ENCODE results near the gene C2orf49.

C2orf49 gene

DNA sequence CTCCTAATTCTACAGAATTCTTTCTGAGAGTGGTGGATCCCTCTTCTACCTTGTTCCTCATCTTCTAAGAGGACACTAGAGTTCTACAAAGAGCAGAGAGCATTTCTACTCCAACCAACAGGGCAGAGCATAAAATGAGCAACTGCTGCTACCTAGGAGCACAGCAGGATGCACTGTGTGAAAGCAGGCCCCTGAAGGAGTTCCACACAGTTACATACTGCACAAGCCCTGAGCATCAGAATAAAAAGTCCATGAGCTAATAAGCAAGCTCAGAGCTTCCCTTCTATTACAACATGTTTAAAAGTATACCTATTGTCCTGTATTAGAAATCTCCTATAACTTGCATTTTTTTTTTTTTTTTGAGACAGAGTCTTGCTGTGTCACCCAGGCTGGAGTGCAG lies 53.1 kb downstream of the C2orf49 start:
- Mint-ChIP-seq H3K4me1 (no peaks in the 10 kb centered on the region), H3K36me3 (no peaks in the 10 kb centered on the region), H3K9me3 (no peaks in the 10 kb centered on the region), H3K4me3 (no peak overlapping the region), H3K27ac (no peak overlapping the region), H3K27me3 (peaks cover 7% of the 10 kb centered on the region)
- CTCF ChIA-PET: no interaction called here
- no peak for DNase-seq

DNA sequence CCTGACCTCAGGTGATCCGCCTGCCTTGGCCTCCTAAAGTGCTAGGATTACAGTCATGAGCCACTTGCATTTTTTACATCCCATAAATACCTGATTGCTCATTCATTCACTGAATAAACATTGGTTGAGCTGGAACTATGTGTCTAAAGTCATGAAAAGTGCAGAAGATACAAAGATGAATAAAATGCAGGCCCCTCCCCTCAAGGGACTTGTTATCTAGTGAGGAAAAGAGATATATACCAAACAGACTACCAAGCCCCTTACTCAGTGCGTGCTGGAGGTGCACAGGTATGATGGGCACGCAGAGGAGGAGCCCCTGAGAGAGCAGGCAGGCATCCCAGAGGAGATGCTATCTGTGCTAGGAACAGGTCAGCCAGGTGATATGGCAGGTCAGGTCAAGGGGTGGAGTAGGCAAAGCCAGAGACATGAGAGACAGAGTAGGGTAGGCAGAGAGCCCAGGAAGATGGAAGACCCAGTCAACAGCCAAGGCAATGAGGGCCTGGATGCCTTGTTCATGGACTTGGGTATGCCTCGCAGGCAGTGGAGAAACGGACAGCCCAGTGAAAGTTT lies 53.8 kb downstream of the C2orf49 start:
- H3K4me1 Mint-ChIP-seq: no peaks in the 10 kb centered on the region
- no peak overlapping the region for H3K4me3 Mint-ChIP-seq
- DNase-seq: no peak
- CTCF ChIA-PET: no interaction called here
- H3K27ac Mint-ChIP-seq: no peak overlapping the region
- no peaks in the 10 kb centered on the region for H3K36me3 Mint-ChIP-seq
- no peaks in the 10 kb centered on the region for H3K9me3 Mint-ChIP-seq
- peaks cover 14% of the 10 kb centered on the region for H3K27me3 Mint-ChIP-seq

DNA sequence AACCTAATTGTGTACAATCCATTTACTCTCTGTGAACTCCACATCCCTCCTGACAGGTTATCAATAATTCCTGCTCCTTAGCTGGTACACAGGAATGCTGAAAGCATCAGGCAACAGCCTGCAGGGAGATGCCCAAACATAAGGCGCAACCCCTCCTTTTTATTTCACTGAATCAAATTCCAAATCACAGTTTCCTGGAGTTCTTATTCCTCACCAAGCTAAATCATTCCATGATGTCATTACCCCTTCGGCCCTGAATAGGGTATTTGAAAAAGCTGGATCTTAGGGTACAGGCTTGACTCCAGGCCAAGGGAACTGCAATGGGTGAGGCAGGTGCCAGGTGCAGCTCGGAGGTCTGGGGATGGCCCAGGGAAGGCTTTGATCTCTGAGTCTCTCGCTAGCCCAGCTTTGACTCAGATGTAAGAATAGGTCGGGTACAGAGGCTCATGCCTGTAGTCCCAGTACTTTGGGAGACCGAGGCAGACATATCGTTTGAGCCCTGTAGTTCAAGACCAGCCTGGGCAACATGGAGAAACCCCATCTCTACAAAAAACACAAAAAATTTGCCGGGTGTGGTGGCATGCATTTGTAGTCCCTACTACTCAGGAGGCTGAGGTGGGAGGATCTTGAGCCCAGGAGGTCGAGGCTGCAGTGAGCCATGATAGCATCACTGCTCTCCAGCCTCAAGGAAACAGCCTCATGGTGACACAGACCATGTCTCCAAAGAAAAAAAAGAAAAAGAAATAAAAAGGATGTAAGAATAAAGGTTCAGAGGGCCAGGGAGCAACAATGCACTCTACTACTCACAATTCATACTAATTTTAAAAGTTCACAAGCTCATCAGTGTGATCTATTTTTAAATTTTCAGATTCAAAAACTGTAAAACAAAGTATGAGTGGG lies 54.7 kb downstream of the C2orf49 start:
- no peaks in the 10 kb centered on the region for H3K36me3 Mint-ChIP-seq
- CTCF ChIA-PET: no interaction called here
- no peaks in the 10 kb centered on the region for H3K4me1 Mint-ChIP-seq
- H3K27ac Mint-ChIP-seq: no peak overlapping the region
- H3K4me3 Mint-ChIP-seq: no peak overlapping the region
- no peak for DNase-seq
- peaks cover 15% of the 10 kb centered on the region for H3K27me3 Mint-ChIP-seq
- no peaks in the 10 kb centered on the region for H3K9me3 Mint-ChIP-seq

DNA sequence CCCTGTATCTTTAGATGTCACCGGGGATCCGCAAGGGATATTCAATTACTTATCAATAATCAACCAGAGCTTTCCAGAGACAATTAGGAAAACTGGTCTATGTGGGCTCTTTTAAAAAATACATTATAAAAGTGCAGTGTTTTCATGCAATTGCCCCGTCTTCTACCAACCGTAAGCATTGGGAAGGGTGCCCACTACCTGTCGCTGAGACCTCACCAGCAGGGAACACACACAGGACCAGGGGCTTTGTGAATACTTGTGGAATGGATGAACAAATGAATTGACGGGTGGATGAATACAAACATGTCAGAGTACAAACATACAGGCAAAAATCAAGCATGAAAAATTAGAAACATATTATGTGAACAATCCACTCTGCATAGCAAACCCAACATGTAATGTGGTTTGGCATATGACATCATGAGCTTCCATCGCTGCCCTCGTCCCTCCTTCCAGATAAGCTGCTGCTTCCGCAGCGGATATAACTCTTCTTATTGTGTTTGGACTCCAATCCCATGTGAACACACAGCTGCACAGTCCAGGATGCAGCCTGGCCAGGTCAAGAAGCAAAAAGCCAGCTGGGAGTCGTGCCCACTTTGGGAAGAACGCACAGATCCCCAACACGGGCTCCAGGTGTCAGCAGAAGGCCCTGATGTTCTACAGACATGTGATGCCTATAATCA lies 56.2 kb downstream of the C2orf49 start:
- Mint-ChIP-seq H3K27me3 (peaks cover 28% of the 10 kb centered on the region), H3K36me3 (no peaks in the 10 kb centered on the region), H3K27ac (no peak overlapping the region), H3K4me1 (peaks cover 4% of the 10 kb centered on the region), H3K9me3 (no peaks in the 10 kb centered on the region), H3K4me3 (no peak overlapping the region)
- no peak for DNase-seq
- CTCF ChIA-PET: no interaction called here

DNA sequence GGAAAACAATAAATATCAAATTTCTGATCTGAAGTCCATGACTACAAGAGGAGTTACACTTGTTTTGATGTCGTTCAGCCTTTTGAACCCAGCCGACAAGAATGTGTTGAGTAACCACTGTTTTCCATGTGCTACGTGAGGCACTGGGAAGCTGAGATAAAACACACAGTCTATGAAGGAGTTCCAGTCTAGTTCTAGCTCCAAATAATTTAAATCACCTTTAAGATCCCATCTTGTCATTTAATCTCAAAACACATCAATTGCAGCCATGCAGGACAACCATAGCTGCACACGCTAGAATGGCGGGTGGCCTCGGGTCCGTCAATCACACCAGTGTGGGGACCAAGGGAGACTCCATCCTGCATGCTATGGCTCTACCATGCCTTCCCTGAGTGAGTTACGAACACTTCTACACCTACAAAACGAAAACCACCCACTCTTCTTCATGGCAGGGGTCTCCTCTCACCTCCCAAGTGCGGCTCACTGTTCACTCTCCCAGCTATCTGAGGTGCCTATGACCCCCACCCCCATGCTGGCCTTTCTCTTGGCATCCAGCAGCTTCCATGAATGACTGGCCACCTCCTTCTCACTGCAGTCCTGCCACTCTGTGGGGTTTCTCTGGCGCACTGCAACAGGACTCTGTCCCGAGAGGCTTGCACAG lies 57.7 kb downstream of the C2orf49 start:
- Mint-ChIP-seq H3K4me3 (no peak overlapping the region), H3K27ac (no peak overlapping the region), H3K27me3 (peaks cover 43% of the 10 kb centered on the region), H3K9me3 (no peaks in the 10 kb centered on the region), H3K4me1 (peaks cover 11% of the 10 kb centered on the region), H3K36me3 (no peaks in the 10 kb centered on the region)
- DNase-seq: no peak
- CTCF ChIA-PET: interaction anchor here (0.5 kb wide), 1 partner anchor 152 kb away, joined by 3 read pairs; no protein-coding TSS in a partner anchor

DNA sequence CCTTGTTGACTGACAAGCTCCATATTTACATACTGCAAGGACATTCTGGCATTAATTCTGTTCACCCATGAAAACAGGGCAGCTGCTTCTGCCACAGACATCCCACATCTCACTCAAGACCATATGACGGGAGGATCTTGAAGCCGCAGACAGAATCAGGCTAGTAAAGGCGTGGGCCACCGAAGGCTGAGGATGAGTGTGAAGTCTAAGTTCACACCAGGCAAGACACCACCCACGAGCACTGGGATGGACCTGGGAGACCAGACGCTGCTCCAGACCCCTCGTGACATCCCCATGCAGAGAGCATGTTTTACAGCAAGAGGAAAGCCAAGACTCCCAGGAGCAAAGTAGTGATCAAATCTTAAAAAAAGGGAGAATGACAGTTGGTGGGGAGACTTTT lies 58.4 kb downstream of the C2orf49 start:
- no peak overlapping the region for H3K4me3 Mint-ChIP-seq
- peaks cover 11% of the 10 kb centered on the region for H3K4me1 Mint-ChIP-seq
- DNase-seq: no peak
- H3K9me3 Mint-ChIP-seq: no peaks in the 10 kb centered on the region
- no peak overlapping the region for H3K27ac Mint-ChIP-seq
- no peaks in the 10 kb centered on the region for H3K36me3 Mint-ChIP-seq
- H3K27me3 Mint-ChIP-seq: peaks cover 46% of the 10 kb centered on the region
- CTCF ChIA-PET: interaction anchor here (0.5 to 1.2 kb wide), 2 partner anchors 12 to 152 kb away, joined by 3 read pairs; no protein-coding TSS in a partner anchor

DNA sequence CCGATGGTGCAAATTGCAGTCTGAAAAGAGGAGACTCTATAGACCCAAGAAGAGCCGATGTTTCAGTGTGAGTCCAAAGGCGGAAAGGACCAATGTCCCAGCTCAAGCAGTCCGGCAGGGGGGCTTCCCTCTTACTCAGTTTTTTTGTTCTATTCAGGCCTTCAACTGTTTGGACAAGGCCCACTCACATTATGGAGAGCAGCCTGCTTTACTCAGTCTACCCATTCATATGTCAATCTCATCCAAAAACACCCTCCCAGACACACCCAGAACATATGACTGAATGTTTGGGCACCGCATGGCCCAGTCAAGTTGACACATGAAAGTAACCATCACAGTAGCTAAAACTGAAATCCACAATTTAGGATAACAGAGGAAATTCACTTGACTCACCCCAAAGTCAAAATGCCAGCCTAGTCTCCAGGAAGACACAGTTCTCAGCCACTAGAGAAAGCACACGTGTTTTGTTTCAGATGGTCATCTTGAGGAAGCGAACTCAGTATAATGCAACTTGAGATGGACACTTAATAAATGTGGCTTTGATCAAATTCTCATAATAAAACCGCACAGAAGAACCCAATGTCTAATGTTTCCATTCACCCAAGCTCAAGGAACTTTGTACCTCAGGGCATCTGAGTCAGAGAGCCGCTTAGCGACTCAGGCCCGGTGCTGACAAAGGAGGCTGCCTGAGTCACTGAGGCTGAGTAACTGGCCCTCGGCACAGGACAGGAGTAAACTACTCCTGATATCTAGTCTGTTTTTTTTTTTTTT lies 59.1 kb downstream of the C2orf49 start:
- DNase-seq: no peak
- peaks cover 11% of the 10 kb centered on the region for H3K4me1 Mint-ChIP-seq
- no peak overlapping the region for H3K27ac Mint-ChIP-seq
- no peaks in the 10 kb centered on the region for H3K9me3 Mint-ChIP-seq
- CTCF ChIA-PET: interaction anchor here (1.2 kb wide), 1 partner anchor 11 kb away, joined by 3 read pairs; no protein-coding TSS in a partner anchor
- H3K36me3 Mint-ChIP-seq: no peaks in the 10 kb centered on the region
- no peak overlapping the region for H3K4me3 Mint-ChIP-seq
- H3K27me3 Mint-ChIP-seq: peaks cover 46% of the 10 kb centered on the region

DNA sequence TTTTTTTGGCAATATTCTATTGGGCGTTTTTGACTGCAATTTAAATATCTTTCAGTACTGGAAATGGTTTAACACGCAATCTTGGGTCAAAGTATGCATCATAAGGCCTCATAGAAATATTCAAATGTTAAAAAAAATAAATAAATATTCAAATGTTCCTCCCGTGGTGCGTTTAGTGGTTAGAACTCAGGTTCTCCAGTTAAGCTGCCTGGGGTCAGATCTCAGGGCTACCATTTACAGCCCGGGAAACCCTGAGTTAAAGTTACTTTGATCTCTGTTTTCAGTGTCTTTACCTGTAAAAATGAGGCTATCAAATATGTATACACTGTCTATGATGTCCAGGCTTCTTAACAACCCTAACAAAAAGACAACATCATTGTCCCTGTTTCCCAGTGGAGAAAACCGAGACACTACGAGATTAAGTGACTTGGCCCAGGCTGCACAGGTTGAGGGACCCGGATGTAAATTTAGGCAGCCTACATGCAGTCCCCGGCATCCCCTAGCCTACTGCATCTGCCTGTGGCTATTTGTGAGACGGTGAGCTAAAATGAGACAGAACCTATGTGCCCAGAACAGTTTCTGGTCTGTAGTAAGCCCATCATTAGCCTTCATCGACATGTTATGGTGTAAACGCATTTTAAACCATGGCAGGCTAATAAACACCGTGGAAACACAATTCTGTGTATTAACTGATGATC lies 59.8 kb downstream of the C2orf49 start:
- peak overlapping the region; percentile 48 for H3K4me3 Mint-ChIP-seq
- no peaks in the 10 kb centered on the region for H3K9me3 Mint-ChIP-seq
- H3K4me1 Mint-ChIP-seq: peaks cover 11% of the 10 kb centered on the region
- no peak for DNase-seq
- no peak overlapping the region for H3K27ac Mint-ChIP-seq
- no peaks in the 10 kb centered on the region for H3K36me3 Mint-ChIP-seq
- H3K27me3 Mint-ChIP-seq: peaks cover 46% of the 10 kb centered on the region
- CTCF ChIA-PET: interaction anchor here (1.2 kb wide), 1 partner anchor 10 kb away, joined by 3 read pairs; no protein-coding TSS in a partner anchor

DNA sequence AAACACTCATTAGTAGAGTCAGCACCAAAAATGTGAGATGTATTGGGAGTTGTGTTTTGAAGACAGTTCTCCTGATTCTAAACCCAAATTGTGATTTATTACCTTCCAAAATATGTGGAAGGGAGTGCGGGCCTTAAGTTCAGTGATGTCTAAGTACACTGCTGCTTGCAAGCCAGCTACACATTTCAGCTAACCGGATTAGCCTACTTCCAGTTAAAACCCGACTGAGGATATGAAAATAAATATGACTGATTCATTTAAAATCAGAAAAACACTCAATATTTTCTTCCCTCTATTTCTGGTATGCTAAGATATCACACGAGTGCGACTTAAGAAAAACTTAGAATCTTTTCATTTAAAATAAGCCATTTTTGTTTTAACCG lies 60.6 kb downstream of the C2orf49 start:
- Mint-ChIP-seq H3K4me1 (peaks cover 11% of the 10 kb centered on the region), H3K9me3 (no peaks in the 10 kb centered on the region), H3K27me3 (peaks cover 46% of the 10 kb centered on the region), H3K4me3 (peak overlapping the region; percentile 78), H3K36me3 (no peaks in the 10 kb centered on the region), H3K27ac (no peak overlapping the region)
- no peak for DNase-seq
- CTCF ChIA-PET: interaction anchor here (0.8 to 1.8 kb wide), 2 partner anchors 8 to 121 kb away, joined by 3 to 5 read pairs; no protein-coding TSS in a partner anchor

DNA sequence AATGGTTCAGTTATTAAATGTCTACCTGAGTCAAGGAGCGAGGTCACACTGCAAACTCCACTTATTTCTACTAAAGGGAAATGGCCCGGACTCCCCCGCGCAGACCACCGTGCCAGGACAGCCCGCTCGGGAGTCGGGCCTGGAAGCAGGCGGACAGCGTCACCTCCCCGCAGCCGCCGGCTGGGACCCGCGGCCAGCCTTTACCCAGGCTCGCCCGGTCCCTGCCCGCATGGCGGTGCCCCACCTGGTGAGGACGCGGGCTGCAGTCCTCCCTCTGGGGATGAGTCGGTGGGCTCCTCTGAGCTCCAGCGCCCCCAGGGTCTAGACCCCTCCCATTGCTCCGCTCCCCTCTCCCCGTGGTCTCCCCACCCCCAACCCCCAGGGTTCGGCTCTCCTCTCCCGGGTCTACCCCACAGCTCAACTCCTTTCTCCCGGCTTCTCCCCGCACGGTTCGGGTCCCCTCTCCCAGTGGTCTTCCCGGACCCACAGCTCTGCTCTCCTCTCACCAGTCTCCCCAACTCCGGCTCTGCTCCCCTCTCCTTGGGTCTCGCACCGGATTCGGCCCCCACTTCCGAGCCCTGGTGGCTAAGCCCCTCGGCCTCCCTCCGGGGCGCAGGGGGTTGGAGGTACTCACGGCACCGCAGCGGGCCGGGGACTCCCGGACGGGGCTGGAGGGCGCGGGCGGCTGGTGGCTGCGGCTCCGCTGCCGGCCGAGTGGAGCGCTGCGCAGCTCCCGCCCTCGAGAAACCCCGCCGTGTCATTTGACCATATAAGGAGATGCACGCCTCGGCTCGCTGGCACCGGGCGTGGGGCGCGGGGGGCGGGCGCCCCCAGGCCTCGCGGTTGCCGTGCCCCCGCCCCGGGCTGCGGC lies 61.2 kb downstream of the C2orf49 start, which contains the start of gene FHL2:
Gene FHL2, minus strand, starts transcription at position 716 of the 871 bp plus-strand sequence. CDS start 12,535 bp downstream, outside the sequence.
- H3K27ac Mint-ChIP-seq: no peak within 1 kb of the TSS
- H3K27me3 Mint-ChIP-seq: peaks cover 51% of the 10 kb centered on the region
- peaks cover 11% of the 10 kb centered on the region for H3K4me1 Mint-ChIP-seq
- peak within 1 kb of the TSS; percentile 78 for H3K4me3 Mint-ChIP-seq
- no peaks in the 10 kb centered on the region for H3K9me3 Mint-ChIP-seq
- CTCF ChIA-PET: interaction anchor here (0.8 to 1.8 kb wide), 3 partner anchors 9 to 120 kb away, joined by 3 to 5 read pairs (median 3); no protein-coding TSS in a partner anchor
- H3K36me3 Mint-ChIP-seq: no peaks in the 10 kb centered on the region
- peak; percentile 82 for DNase-seq
